GM21825 (cell line): Measurements from ENCODE around the gene TEDDM1.

Experiments
- ATAC-seq: cut with Tn5 transposase; IDR thresholded peaks from one replicate; pipeline ENCODE4 v1.9.1; 2021; ENCODE audit warnings: mild to moderate bottlenecking, moderate library complexity; ENCODE audit not compliant: unreplicated experiment

TEDDM1 gene

DNA sequence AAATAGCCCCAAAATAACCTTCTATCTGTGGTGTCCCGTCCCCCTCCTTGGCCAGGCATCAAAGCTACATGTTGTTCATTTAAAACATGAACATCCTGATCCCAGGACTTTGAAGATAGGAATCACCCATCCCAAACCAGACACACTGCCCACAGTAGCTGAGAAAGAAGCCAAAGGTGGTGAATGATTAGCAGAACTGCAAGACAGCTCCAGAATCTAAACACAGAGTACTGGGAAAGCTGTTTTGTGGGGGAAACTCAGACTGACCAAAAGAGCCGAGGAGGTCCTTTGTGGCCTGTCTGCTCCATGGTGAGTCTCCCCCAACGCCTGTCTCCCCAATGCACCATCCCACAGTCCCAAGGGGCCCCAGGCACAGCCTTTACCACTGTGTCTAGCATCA lies 7.3 kb upstream of the TEDDM1 start:
- ATAC-seq, result no peak

DNA sequence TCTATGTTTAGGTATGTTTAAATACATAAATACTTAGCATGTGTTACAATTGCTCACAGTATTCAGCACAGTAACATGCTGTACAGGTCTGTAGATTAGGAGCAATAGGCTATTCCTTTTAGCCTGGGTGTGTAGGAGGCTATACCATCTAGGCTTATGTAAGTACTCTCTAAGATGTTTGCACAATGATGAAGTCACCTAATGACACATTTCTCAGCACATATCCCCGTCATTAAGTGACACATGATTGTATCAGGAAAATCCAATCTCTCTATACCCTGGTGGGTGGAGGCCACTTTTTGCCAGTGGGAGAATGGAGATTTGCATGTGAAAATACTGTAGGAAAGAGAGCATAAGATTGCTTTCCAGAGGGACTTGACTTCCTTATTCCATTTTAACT lies 5.5 kb upstream of the TEDDM1 start:
- ATAC-seq, result no peak

DNA sequence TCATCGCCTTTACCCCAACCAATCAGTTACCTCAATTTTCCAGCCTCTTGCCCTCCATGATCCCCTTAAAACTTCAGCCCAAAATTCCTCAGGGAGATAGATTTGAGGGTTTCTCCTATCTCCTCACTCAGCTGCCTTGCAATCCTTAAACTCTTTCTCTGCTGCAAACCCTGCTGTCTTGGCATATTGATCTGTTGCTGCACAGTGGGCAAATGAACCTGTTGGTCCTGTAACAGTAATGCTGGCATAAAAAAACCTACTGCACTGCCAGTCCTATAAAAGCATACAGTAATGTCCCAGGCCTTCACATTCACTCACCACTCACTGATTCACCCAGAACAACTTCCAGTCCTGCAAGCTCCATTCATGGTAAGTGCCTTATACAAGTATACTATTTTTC lies 5.1 kb upstream of the TEDDM1 start:
- no peak for ATAC-seq

DNA sequence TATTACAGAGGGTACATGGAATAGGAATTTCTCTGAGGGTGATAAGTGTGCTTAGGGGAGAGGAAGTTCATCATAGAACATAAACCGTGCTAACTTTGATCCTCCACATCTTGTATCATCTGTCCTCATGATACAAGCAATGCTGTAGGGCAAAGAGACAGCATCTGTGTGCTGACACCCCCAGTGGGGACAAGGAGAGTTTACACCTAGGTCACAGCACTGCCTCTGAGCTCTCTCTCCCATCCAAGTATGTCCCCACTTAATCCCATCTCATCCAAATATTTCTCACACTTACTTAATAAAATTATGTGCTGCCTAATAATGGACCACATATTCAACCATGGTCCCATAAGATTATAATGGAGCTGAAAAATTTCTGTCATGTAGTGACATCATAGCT lies 4.3 kb upstream of the TEDDM1 start:
- no peak for ATAC-seq

DNA sequence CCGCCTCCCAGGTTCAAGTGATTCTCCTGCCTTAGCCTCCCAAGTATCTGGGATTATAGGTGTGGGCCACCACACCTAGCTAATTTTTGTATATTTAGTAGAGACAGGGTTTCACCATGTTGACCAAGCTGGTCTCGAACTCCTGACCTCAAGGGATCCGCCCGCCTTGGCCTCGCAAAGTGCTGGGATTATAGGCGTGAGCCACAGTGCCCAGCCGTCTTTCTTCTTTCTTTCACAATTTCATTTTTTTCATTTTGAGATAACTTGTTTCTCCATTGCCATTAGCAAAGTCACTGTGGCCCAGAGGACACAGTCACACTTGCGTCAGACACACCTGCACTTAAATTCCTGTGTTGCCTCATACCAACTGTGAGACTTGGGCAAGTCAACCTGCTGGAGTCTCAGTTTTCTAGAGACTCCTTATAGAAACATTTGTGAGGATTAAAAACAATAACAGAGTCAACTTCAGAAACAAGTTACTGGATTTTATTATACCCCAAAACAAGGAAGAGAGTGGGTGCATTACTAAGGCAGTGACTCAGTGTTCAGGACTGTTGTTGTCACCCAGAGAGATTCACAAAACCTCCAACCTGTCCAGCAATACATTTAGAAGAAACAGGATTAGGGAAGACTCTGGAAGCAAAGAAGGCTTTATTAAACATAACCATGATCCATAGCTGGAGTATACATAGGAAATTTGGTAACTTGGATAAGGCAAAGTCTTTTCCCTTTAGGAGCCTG lies 2.6 kb downstream of the TEDDM1 start:
- ATAC-seq, result no peak

DNA sequence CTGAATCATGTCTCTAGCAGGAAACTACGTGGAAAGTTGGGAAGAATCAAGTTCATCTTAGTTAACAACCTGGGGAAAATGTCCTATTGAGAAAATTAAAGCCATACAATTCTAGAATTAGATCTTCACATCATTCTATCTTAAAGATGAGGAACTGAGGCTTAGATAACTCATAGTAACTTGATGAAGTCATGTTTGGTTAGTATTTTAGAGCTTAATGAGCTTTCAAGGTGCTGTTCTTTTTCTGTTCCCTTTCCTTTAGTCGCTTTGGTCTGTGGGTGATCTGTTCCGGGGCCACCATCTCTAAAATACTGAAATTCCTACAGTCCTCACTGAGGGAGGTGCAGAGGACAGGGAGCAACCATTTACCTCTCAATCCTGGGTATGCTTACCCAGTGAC lies 4.6 kb downstream of the TEDDM1 start:
- ATAC-seq, result no peak

DNA sequence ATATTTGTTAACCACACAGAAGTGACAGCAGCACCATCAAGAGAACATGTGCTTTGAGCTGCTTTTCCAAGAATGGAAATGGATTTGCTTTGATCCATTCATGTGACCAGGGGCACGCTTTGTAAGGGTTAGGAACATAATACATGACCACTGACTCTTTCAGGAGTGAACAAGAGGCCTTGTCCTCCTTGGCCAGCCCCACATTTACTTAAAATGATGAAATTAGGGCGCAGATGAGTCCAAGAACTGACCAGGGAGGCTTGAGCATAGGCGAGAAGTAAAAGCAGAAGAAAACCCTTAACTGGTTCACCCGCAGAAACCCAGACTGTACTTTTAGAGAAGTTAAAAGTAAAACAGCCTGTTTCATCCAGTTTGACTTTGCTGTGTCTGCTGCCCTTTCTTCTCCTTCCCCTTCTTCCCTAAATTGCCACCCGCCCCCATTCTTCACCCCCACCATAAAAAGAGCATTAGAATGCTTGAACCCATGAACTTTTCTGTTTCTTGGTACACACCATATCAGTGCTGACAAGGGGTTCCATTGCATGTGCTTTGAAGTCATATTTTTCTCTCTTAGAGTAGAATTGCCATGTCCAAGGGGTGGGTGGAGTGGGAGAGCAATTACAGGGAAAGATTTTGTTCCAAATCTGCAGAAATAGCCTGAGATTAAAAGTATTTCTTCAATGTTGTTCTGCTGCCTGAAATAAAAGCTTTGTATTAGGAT lies 6.3 kb downstream of the TEDDM1 start:
- ATAC-seq, result no peak

DNA sequence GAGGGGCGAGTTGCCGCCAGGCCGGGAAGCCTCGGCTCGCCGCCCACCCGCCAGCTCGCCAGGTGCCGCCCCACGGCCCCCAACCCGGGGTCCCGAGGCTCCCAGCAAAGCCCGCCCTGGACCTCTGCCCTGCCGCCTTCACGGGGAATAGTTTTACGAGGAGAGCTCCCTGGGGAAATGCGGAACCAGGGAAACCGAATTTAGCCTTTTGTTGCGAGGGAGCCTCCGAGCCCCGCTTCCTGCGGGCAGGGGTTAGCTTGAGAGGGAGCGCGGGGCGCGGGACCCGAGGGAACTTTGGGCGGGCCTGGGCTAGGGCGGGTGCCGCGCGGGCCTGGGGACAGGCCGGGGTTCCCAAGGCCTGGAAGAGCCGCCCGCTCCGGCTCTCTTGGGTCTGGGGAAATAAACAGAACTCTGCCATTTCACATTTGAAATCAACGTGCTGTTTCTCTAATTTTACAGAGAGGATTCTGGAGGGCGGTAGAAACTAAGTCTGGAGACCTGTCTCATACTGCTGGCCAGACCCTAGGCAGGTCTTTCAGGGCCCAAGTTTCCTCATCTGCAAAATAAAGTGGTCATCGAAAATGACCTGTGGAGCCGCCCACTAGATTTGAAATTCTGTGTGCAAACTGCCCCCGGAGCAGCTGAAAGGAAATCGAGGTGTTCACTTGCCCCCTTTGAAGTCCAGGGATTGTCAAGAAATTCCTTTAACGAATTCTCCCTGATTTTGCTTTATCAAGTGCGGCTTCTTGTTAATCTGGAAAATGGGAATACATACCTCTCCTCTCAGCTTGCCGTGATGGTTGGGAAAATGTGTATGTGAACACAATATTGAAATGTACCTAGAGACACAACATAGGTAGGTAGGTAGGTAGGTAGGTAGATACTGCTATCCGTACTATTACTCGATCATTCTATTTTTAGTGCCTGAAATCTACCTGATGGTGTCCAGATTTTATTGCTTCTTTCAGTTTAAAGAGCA lies 8.1 kb downstream of the TEDDM1 start:
- ATAC-seq, result peak; percentile 14

DNA sequence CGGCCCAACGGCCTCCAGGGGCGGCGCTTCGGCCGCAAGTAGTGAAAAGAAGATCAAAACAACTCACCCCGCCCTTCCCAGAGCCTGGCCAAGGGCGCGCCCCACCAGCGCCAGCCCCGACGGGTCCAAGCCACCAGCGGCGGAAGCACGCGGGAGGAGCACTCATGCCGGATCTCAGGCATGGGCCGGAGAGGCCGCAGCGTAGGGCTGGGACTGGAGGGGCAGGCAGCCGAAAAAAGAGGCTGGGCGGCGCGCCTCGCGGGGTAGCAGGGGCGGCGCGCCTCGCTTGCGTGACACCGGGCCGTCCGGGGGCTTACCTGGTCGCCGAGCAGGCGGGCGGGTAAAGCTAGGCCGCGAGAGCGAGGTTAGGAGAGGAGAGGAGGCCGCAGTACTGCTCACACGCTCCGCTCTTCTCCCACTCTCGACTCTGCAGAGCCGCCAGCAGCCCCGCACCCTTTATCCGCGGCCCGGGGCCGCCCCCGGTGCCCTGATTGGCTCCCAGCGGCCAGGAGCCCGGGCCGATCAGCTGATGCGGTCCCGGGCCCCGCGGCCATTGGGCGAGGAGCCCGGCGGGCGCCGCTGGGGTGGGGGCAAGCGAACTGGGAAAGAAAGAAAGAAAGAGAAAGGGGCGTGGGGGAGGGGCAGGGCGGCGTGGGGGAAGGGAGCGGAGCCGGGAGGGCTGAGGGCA lies 9.0 kb downstream of the TEDDM1 start, which contains the start of gene GLUL:
Gene GLUL (minus strand): TSS at position 429 of the 688 bp plus-strand sequence. CDS start 3,053 bp downstream, outside the sequence.
- peak; percentile 79 for ATAC-seq

DNA sequence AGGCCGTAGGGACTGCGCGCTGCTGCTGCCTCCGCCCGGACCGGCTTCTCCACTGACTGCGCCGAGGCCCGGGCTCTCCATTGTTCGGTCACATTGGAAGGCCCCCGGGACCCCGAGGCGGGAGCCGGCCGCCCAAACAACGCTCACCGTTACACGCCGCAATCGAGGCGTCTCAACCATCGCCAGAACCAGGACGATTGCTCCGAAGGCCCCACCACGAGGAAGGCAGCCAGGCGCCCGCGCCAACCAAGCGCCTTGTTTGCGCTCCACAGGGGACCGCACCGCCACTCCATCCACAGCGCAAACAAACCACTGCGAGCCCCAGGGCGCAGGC lies 9.5 kb downstream of the TEDDM1 start:
- ATAC-seq, result no peak

DNA sequence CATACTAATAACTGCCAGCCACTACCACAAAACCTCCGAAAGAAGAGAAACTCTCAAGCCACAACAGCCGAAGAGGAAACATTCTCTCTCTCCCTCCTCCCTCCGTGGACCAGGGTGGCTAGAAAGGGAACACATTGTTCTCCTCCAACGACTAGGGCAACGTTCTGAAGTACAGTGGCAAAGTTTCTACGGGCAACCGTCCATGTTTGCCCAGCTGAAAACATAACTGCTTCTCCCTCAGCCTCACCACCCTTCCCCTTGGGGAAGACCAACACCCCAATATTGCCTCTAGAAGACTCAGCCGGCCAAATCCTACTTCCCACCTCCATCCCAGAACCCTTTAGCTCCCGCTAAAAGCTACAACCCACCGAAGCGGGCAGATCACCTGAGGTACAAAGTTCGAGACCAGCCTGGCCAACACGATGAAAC lies 10.8 kb downstream of the TEDDM1 start:
- no peak for ATAC-seq

DNA sequence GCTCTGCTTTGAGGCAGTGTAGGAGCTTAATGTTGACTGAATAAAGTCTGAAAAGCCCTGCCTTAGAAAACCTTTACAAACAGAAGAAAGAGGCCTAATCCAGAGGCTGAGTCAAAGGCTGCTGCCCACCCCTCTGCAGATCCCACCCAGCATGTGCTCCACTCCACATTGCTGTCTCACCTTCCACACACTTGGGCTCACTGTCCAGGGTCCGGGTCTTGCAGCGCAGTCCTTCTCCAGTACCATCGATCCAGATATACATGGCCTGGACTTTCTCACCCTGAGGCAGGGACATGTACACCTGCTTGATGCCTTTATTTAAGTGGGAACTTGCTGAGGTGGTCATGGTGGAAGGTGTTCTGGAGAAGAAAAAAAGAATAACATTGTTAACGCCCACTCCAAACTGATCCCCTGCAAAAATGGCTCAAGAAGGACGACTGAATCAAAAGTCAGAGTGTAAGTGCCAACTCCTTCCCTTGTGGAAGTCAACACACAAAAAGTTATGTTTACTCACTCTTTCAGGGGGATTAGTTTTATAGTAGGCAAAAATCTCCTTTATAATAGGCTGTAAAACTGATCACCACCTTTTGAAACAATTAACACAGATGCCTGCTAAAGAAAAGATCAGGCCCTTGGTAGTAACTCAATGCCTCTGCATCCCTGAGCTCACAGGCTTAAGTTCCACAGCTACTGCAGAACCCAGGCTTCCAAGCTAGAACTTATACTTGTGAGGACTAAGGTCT lies 11.9 kb downstream of the TEDDM1 start:
- ATAC-seq, result no peak

DNA sequence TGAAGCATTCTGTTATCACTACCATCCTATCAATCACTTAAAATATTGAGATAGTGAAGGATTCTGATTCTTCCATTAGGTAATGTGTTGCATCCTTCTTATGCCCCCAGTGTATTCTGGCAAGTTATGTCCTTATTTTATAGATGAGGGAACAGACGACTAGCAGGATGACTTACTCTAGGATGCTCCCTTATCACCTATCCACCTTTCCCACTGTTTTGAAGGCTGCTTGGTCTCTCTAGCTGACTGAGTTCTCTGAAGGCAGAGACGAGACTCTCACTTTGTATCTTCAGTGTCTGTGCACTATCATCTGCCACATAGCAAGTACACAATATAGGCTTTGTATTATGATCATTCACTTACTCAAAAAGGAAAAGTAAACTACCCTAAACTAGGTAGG lies 12.9 kb downstream of the TEDDM1 start:
- ATAC-seq, result no peak

DNA sequence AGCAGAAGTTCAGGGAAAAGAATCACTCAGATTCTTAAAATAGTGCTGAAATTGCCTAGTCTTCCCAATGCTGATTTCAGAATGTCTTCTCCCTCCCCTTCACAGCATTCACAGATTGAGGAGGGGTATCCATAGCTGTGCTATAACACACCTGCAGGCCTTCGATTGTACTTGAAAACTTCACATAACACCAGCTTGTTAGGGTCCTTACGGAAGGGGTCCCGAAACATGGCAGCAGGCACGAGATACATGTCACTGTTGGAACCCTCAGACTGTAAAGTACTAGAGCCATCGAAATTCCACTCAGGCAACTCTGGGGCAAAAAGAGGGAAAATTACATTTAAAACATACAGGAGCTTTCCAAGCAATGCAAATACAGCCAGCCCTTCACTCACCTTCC lies 13.5 kb downstream of the TEDDM1 start:
- ATAC-seq, result no peak

DNA sequence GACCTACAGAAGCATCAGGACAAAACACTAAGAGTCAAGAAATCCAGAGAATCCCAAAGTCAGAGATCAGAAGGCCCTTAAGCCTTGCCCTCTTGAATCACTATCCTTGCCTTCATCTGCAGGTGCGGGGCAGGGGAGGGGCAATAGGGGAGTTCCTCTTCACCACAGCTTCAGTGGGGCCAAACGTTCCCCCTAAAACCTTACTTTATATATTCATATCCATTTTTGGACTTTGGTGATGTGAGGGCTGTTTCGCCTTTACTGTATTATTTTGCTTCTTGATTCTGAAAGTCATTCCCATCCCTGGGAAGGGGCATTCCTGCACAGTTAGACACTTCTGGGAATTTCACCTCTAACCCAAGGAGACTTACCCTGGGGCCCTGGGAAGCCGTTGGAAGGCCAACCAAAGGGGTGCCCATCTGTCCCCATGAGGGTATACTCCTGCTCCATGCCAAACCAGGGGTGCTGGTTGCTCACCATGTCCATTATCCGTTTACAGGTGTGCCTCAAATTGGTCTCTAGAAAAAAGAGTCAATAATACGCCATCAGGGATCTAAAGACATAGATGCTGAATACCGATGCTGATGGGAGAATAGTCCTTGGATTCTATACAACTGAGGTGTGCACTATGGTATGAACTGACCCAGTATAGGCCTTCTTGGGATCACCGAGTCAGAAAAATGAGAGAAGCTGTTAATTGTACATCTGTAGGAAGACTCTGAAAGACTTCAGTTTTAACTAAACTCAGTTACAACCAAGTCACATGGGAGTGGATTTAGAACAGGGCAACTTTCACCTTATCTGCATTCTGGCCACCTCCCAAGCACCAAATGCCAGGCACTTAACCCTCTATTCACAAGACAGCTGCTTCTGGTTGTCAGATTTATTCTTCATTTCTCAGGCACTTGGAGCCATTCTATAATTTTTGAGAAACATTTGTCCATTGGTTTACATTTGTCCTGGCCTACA lies 14.3 kb downstream of the TEDDM1 start:
- ATAC-seq, result no peak

DNA sequence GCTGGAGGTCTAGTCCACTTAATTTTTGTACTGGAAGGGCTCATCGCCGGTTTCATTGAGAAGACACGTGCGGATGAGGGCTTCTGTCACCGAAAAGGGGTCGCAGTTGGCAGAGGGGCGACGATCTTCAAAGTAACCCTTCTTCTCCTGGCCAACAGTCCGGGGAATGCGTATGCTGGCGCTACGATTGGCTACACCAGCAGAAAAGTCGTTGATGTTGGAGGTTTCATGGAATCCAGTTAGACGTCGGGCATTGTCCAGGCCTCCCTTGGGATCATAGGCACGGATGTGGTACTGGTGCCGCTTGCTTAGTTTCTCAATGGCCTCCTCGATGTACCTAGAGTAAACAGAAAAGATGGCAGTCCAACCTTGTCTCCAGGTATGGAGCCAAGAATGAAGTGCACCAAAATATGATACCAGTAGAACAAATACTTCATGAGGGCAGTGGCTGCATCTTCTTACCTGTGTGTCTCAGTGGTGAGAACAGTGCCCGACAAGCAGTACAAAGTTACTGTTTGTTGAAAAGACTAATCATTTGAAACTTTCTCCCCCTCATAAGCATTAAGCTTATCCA lies 16.0 kb downstream of the TEDDM1 start:
- no peak for ATAC-seq

DNA sequence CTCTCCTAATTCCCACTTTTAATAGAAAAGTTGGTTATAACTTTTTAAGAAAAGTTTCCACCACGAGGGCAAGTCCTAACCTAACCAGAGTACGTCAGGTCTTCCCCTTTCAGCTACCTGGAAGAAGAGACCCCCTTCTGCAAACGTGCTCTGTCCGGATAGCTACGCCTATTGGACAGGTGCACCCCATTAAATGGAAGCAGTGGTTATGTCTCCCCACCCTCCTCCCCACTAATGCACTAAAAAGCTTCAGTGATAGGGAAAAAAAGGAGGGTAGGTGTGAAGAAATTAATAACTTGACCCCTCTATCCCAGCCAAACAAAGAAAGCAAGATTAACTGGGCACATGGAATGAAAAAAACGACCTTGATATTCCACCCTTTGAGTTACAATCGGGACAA lies 16.5 kb downstream of the TEDDM1 start:
- ATAC-seq, result no peak

DNA sequence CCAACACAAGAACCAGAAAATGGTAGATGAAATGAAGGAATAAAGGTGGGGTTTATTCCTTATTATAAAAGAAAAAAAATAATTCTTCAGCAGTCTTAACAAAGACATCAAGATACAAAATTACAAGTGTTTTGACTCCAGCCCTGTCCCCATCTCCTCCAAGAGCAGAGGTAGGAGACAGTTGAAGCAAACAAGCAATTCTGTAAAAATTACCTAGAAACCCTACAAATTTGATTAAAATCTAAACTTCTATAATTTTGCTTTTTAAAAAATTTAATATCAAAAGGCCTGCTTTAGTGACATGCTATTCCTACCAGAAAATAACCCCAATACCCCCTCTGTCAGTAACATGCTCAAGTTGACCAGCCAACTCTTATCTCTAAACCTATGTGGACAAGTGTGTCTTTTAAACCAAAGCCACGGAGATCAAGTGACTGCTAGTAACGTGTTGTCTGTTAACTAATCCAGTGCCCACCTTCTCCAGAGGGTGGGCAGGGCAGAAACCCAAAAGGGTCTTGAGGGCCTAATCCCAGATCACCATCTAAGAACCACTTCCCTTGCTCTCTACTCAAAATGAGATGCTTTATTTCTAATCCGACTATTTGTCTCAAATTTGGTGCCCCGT lies 17.3 kb downstream of the TEDDM1 start:
- no peak for ATAC-seq
